HEK293T (cell line): ENCODE measurements around the gene C7orf33.
"Not testable (repeated sequence)": the region's sequence is repeated elsewhere in the genome, so short reads cannot be mapped to it uniquely, and the experiment has no call there.

Experiments
- CTCF ChIA-PET: fragments of 350-600 bp; formaldehyde crosslinking; extraction: SDS; loops from one replicate; lab custom pipeline; 2021; ENCODE audit warnings: antibody characterized with exemption, inconsistent platforms; lab: Yijun Ruan, JAX
- POLR2A ChIA-PET: fragments of 350-600 bp; formaldehyde crosslinking; extraction: SDS; loops from one replicate; lab custom pipeline; 2020; ENCODE audit warnings: antibody characterized with exemption, inconsistent platforms; lab: Yijun Ruan, JAX
- DNase-seq: peaks from one replicate; pipeline ENCODE4 v3.0.0; 2012; ENCODE audit warnings: mixed read lengths; ENCODE audit errors: extremely low spot score
- ARNT ChIP-seq: fragments of 450-650 bp; IDR thresholded peaks from 2 replicates; pipeline ENCODE4 v1.6.1; 2017; ENCODE audit warnings: mild to moderate bottlenecking
- BHLHE40 ChIP-seq: fragments of 450-650 bp; IDR thresholded peaks from 2 replicates; pipeline ENCODE4 v1.6.1; 2016; ENCODE audit warnings: mild to moderate bottlenecking, moderate library complexity, borderline replicate concordance
- CTBP1 ChIP-seq: fragments of 450-650 bp; IDR thresholded peaks from 2 replicates; pipeline ENCODE4 v1.6.1; 2016; ENCODE audit warnings: borderline replicate concordance
- ELF4 ChIP-seq: fragments of 450-650 bp; IDR thresholded peaks from 2 replicates; pipeline ENCODE4 v1.6.1; 2017; ENCODE audit warnings: antibody characterized with exemption
- FOXA1 ChIP-seq: fragments of 450-650 bp; IDR thresholded peaks from 2 replicates; pipeline ENCODE4 v1.6.1; 2016; ENCODE audit warnings: mild to moderate bottlenecking
- FOXK2 ChIP-seq: fragments of 450-650 bp; IDR thresholded peaks from 2 replicates; pipeline ENCODE4 v1.6.1; 2016; ENCODE audit warnings: mild to moderate bottlenecking
- FOXM1 ChIP-seq: fragments of 450-650 bp; IDR thresholded peaks from 2 replicates; pipeline ENCODE4 v1.6.1; 2017; ENCODE audit warnings: mild to moderate bottlenecking, borderline replicate concordance
- HDGF ChIP-seq: fragments of 450-650 bp; IDR thresholded peaks from 2 replicates; pipeline ENCODE4 v1.6.1; 2017; ENCODE audit warnings: antibody characterized with exemption, borderline replicate concordance
- L3MBTL2 ChIP-seq: fragments of 450-650 bp; conservative IDR thresholded peaks from 2 replicates; pipeline ENCODE4 v1.6.1; 2016; ENCODE audit warnings: mild to moderate bottlenecking
- LEF1 ChIP-seq: fragments of 450-650 bp; IDR thresholded peaks from 2 replicates; pipeline ENCODE4 v1.6.1; 2017; ENCODE audit warnings: mild to moderate bottlenecking, borderline replicate concordance
- NFRKB ChIP-seq: fragments of 450-650 bp; IDR thresholded peaks from 2 replicates; pipeline ENCODE4 v1.6.1; 2016; ENCODE audit warnings: mild to moderate bottlenecking, moderate library complexity
- SP1 ChIP-seq: fragments of 450-650 bp; IDR thresholded peaks from 2 replicates; pipeline ENCODE4 v1.6.1; 2017
- SUZ12 ChIP-seq: fragments of 450-650 bp; IDR thresholded peaks from 2 replicates; pipeline ENCODE4 v1.6.1; 2016; ENCODE audit warnings: mild to moderate bottlenecking
- TARDBP ChIP-seq: fragments of 450-650 bp; IDR thresholded peaks from 2 replicates; pipeline ENCODE4 v1.6.1; 2016
- ZNF384 ChIP-seq: fragments of 450-650 bp; IDR thresholded peaks from 2 replicates; pipeline ENCODE4 v1.6.1; 2016
- TF ChIP-seq, protein P1 (sequence below): fragments of 450-650 bp; IDR thresholded peaks from 2 replicates; pipeline ENCODE4 v1.6.1; 2016

C7orf33 gene

DNA sequence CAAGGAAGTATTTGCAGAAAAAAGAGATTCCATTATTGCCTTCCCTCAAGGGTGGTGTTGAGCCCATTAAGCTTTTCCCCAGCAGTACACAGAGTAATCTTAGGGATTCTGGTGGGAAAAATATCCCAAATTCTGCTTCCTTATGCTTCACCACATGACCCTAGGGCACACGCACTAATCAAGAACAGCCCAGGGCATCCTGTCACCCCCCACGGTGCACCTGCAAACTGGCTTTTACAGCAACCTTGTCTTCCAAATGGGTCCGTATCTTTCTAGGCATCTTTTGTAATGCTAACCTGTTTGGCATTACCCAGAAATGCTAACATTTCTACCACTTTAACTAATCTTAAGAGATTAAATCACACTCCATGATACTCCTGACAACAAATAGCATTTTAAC, 926 bp upstream of the C7orf33 start:
- no peak for DNase-seq
- TF ChIP-seq ELF4 (no peak), NFRKB (no peak), SUZ12 (no peak), TARDBP (no peak), HDGF (no peak)
- TF ChIP-seq, protein P1, sequence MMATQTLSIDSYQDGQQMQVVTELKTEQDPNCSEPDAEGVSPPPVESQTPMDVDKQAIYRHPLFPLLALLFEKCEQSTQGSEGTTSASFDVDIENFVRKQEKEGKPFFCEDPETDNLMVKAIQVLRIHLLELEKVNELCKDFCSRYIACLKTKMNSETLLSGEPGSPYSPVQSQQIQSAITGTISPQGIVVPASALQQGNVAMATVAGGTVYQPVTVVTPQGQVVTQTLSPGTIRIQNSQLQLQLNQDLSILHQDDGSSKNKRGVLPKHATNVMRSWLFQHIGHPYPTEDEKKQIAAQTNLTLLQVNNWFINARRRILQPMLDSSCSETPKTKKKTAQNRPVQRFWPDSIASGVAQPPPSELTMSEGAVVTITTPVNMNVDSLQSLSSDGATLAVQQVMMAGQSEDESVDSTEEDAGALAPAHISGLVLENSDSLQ: no peak
- ChIA-PET POLR2A (no interaction called here), CTCF (interaction anchor here (0.6 kb wide), 1 partner anchor 35 kb away, joined by 3 read pairs; no protein-coding TSS in a partner anchor)

DNA sequence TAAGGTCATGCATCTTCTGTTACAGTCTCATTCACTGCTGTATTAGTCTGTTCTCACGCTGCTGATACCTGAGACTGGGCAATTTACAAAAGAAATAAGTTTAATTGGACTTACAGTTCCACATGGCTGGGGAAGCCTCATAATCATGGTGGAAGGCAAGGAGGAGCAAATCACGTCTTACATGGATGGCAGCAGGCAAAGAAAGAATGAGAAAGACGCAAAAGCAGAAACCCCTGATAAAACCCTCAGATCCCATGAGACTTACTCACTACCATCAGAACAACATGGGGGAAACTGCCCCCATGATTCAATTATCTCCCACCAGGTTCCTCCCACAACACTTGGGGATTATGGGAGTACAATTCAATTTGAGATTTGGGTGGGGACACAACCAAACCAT, 5.8 kb downstream of the C7orf33 start:
- CTCF ChIA-PET, POLR2A ChIA-PET, DNase-seq: not testable (repeated sequence)

DNA sequence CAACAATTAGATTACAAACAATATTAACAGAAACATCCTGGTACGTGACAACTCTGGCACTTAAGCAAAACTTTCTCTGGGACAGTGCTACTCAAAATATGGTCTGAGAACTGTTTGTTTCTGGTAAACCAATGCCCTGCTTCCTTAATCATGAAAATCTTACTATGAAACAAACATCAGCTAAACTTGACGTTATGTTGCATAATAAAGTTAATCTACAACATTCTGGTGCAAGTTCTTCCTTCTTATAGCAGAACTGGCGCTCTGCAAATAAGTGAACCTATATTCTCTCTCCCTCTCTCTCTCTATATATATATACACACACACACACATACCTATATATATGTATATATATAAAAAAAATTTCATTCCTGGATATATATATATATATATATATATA, 7.8 kb downstream of the C7orf33 start:
- TF ChIP-seq ELF4 (no peak), FOXK2 (no peak), HDGF (no peak), SP1 (no peak), L3MBTL2 (no peak), CTBP1 (no peak)
- ChIA-PET CTCF (interaction anchor here (0.9 kb wide), 1 partner anchor 14 kb away, joined by 3 read pairs; no protein-coding TSS in a partner anchor), POLR2A (no interaction called here)
- DNase-seq: no peak

DNA sequence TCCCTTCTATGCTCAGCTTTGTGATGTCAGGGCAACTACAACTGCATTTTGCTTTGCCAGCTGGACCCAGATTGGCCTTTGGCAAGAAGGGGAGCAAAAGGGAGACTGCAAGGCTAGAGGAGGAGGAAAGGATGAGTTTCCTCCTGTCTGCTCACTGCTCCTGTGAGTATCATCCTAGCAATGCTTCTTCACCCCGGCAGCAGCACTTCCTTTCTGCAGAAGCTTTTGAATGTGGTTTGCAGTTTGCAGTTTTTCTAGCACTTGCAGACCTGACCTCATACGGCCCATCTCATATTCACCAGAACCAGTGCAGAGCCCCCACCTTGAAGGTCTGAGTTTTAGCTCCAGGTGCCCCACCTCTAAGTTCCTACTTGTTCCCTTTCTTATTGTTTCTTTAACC, 14.8 kb downstream of the C7orf33 start:
- DNase-seq: no peak
- CTCF ChIA-PET: no interaction called here
- TF ChIP-seq SP1: no peak
- TF ChIP-seq FOXK2: no peak
- TF ChIP-seq, protein P1: no peak
- POLR2A ChIA-PET: no interaction called here

DNA sequence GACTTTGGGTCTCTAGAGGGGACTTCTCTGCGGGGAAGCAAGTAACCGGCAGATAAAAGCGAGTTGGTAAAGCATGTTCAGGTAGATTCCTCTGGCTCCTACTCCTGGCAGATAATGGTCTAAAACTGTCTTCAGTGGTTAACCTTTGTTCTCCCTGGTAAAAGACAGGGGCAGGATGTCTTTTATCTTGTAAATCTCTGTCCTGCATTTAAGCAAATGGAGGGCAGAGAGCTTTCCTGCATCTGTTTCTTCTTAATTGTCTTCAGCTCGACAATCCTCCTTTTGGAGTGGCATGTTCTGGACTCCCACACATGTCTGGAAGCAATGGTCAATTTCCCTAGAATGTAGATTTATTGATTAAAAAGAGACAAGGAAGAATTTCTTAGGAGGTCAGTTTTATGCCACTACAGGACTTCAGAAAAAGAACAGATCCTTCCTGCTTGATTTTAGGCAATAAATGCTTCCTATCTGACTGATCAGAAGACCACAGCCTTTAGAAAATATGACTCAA, 16.6 kb downstream of the C7orf33 start:
- no peak for DNase-seq
- ChIA-PET POLR2A (no interaction called here), CTCF (no interaction called here)
- TF ChIP-seq SUZ12 (no peak), FOXK2 (no peak), ELF4 (no peak), SP1 (no peak)

DNA sequence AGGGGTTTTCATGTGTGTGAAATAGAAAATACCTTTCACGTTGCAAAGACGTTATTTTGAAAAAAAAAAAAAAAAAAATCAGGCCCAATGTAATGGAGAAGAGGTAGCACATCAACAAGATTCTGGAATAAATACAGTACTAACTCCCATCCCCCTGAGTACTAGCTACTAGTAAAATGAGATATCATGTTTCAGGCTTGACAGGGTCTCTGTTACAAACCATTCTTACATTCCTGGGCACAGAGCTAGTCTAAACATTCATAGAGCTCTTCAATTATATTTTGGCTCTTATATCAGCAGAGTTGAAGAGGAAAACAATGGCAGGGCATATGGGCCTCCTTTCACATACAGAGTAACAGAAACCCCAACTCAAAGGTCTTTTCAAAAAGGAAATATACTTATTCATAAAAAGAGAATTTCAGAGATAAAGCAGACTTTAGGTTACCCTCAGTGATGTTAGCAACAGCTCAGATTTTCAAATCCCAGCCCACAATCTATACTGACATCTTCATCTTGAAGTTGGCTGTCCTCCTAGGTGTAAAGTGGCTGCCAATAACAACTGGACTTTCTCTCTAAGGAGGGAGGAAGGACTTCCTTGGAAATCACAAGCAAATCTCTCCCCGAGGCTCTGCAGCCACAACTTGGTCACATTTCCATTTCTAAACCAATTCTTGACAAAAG, 18.6 kb downstream of the C7orf33 start:
- no peak for DNase-seq
- ChIA-PET CTCF (interaction anchor here (0.7 to 1.1 kb wide), 2 partner anchors 15 to 150 kb away, joined by 4 to 6 read pairs; no protein-coding TSS in a partner anchor), POLR2A (interaction anchor here (1.1 kb wide), 1 partner anchor 15 kb away, joined by 3 read pairs; no protein-coding TSS in a partner anchor)
- no peak for TF ChIP-seq ZNF384
- no peak for TF ChIP-seq SP1
- TF ChIP-seq TARDBP: no peak
- no peak for TF ChIP-seq LEF1
- TF ChIP-seq FOXM1: no peak
- no peak for TF ChIP-seq FOXA1

DNA sequence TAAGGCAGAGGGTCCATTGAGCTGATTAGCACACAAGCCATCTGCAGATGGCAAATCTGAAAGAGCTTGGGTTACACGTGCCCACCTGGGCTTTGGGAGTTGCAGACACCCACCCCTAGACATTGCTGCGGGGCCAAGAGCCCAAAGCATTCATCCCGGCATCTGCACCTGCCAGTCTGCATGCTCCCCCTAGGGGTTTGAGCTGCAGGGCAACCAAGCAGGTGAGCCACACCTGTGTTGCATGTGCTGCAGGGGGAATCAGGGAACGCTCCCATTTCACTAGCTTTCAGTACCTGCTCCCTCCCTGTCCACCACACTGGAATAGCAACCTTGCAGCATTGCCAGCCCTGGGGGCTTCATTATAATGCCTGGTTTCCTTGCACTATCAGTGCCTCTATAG, 21.1 kb downstream of the C7orf33 start:
- TF ChIP-seq FOXA1: no peak
- no peak for TF ChIP-seq BHLHE40
- TF ChIP-seq ELF4: no peak
- no peak for TF ChIP-seq SUZ12
- TF ChIP-seq ARNT: no peak
- TF ChIP-seq NFRKB: no peak
- TF ChIP-seq FOXK2: no peak
- TF ChIP-seq CTBP1: no peak
- TF ChIP-seq, protein P1: no peak
- TF ChIP-seq SP1: no peak
- no peak for TF ChIP-seq LEF1
- no peak for TF ChIP-seq HDGF
- DNase-seq: no peak
- ChIA-PET CTCF (no interaction called here), POLR2A (no interaction called here)
